ENCODE measurements around the gene IGF1R. TPM values are rescaled to one million over a fixed set of nuclear protein-coding genes. Genes with fewer than 3 reads are reported as not detected.

Gene IGF1R
- total RNA-seq, 3 donors from 2014 or later = 34.7 to 65.2 (median 47.7) TPM

DNA sequence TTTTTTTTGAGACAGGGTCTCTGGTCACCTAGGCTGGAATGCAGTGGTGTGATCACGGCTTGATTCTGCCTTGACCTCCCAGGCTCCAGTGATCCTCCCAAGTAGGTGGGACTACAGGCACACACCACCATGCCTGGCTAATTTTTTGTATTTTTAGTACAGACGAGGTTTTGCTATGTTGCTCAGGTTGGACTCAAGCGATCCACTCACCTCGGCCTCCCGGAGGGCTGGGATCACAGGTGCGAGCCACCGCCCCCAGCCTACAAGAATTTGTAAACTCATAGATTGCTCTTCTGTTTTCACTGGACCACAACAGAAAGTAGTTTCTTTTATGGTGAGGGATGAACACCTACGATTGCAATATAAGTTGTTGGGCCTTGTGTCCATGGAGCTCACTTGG, 7.4 kb downstream of the IGF1R start:
- no peak for ATAC-seq
- H3K36me3 ChIP-seq (ENCODE audit: low read depth) = no peaks in the 10 kb centered on the region
- peaks cover 7% of the 10 kb centered on the region for H3K4me1 ChIP-seq (ENCODE audit: low read depth)
- intact Hi-C loops (cut with DNase I, micrococcal nuclease) = no loop called here
- DNase-seq = no peak
- TF ChIP-seq, protein P1, sequence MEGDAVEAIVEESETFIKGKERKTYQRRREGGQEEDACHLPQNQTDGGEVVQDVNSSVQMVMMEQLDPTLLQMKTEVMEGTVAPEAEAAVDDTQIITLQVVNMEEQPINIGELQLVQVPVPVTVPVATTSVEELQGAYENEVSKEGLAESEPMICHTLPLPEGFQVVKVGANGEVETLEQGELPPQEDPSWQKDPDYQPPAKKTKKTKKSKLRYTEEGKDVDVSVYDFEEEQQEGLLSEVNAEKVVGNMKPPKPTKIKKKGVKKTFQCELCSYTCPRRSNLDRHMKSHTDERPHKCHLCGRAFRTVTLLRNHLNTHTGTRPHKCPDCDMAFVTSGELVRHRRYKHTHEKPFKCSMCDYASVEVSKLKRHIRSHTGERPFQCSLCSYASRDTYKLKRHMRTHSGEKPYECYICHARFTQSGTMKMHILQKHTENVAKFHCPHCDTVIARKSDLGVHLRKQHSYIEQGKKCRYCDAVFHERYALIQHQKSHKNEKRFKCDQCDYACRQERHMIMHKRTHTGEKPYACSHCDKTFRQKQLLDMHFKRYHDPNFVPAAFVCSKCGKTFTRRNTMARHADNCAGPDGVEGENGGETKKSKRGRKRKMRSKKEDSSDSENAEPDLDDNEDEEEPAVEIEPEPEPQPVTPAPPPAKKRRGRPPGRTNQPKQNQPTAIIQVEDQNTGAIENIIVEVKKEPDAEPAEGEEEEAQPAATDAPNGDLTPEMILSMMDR (IDR thresholded peaks at IDR 0.05) = no peak
- H3K9me3 ChIP-seq = no peaks in the 10 kb centered on the region
- H3K4me3 ChIP-seq = no peak overlapping the region

DNA sequence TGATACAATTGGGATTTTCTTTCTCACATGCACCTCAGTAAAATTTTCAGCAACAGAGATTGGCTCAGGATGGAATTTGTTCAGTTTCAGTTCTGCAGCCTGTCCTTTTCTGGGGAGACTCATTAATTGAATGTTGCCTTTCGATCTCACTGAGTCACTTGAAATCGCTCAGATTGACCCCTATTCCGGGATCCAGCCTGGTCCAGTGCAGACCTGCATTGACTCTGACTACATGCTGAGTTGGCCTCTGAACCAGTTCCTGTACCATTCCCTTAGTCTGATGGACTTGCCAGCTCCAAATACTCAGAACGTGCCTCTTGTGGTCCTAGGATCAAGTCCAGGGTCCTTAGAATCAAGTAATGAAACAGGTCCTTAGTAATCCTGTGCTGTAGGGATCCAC, 9.4 kb downstream of the IGF1R start:
- no peak for DNase-seq
- H3K36me3 ChIP-seq (ENCODE audit: low read depth) = no peaks in the 10 kb centered on the region
- H3K9me3 ChIP-seq = no peaks in the 10 kb centered on the region
- peaks cover 2% of the 10 kb centered on the region for H3K4me1 ChIP-seq (ENCODE audit: low read depth)
- TF ChIP-seq, protein P1 (IDR thresholded peaks at IDR 0.05) = no peak
- intact Hi-C loops (cut with DNase I, micrococcal nuclease) = no loop called here
- ATAC-seq = no peak
- H3K4me3 ChIP-seq = no peak overlapping the region

DNA sequence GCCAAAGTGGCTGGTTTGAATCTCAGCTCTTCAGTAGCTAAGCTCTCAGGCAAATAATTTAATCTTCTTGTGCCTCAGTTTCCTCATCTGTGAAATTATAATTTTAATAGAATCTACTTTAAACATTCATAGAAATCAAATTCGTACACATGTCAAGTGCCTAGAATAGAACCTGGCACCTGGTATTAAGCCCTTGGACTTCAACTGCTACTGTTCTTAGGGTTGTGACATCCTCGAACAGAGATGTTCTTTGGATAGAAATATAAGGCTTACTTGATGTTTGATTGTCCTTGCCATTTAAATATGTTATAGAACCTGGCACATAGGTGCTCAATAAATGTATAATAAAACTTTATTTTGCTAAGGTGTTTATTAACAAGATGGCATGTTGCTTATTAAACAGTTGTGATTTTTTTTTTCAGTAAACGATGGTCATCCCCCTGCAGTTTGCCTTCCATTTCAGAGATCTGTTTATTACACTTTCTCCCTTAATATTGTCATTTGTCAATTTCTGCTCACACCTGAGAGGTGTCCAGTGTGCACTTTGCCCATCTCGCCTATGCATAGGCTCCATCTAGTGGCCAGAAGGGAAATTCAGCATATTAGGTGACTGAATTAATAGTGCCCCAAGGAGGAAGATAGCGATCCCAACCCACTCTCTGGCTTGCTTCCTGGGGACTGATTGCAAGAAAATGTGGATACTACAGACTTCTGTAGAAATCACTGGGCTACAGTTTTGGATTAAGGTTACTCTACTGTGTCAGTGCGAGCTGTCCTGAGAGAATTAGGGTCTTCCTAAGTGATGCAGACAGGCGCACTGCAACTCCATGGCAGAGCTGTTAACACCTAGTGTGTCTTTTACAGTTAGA, 10.7 kb downstream of the IGF1R start:
- H3K4me3 ChIP-seq = no peak overlapping the region
- intact Hi-C loops (cut with DNase I, micrococcal nuclease) = no loop called here
- peaks cover 2% of the 10 kb centered on the region for H3K4me1 ChIP-seq (ENCODE audit: low read depth)
- no peaks in the 10 kb centered on the region for H3K9me3 ChIP-seq
- no peaks in the 10 kb centered on the region for H3K36me3 ChIP-seq (ENCODE audit: low read depth)
- peak; percentile 84 for ATAC-seq
- TF ChIP-seq, protein P1 (IDR thresholded peaks at IDR 0.05) = peak; percentile 61
- DNase-seq = peak in 1 of 3 donors; percentile 72

DNA sequence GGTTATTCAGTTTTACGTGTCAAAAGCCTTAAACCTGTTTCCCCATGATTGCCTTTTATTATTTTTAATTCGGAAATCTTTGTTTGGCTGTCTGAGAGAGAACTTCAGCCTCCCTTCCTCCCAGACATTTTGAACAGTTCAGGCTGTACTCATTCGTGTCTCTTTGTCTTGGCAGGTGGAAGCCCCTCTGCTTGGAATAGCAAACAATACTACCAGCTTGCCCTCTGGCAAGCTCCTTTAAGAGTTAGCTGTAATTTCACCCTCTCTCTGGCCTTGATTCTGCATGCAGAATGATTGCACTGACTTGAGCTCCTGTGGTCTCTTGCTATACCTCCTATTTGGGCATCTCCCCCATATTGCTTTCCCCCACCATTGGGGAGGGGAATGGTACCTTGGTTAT, 11.7 kb downstream of the IGF1R start:
- Histone ChIP-seq H3K36me3 (ENCODE audit: low read depth) (no peaks in the 10 kb centered on the region), H3K4me1 (ENCODE audit: low read depth) (peaks cover 2% of the 10 kb centered on the region), H3K4me3 (no peak overlapping the region), H3K9me3 (no peaks in the 10 kb centered on the region)
- intact Hi-C loops (cut with DNase I, micrococcal nuclease) = no loop called here
- no peak for DNase-seq
- no peak for ATAC-seq
- TF ChIP-seq, protein P1 (IDR thresholded peaks at IDR 0.05) = no peak

DNA sequence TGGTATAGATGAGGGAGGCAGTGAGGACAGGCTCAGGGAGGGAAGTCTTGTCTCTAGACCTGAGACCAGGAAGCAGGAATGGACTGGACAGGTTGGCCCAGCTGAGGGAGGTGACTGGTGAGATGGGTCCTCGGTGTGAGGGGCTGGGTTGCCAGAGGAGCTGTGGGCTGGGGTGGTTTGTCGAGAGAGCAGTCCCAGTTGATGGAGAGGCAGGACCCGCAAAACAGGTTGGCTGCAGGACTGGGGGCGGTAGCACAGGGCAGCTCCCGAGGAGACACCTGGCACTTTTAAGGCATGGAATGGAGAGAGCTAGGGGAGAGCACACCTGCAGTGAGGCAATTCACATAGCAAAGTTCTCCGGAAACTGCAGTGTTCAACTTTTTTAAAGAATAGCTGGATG, 14.7 kb downstream of the IGF1R start:
- H3K36me3 ChIP-seq (ENCODE audit: low read depth) = no peaks in the 10 kb centered on the region
- H3K9me3 ChIP-seq = no peaks in the 10 kb centered on the region
- H3K4me3 ChIP-seq = no peak overlapping the region
- no peaks in the 10 kb centered on the region for H3K4me1 ChIP-seq (ENCODE audit: low read depth)
- DNase-seq = no peak
- peak; percentile 21 for ATAC-seq
- TF ChIP-seq, protein P1 (IDR thresholded peaks at IDR 0.05) = no peak
- intact Hi-C loops (cut with DNase I, micrococcal nuclease) = no loop called here
